H9 (cell line): ENCODE measurements around the gene C2orf80. TPM values are rescaled to one million over a fixed set of nuclear protein-coding genes. Genes with fewer than 3 reads are reported as not detected.

ENCODE experiments used
- DNase-seq: peaks from one replicate; pipeline ENCODE4 v3.0.0-alpha.2; 2017
- H2AFZ ChIP-seq: one replicate; pipeline ENCODE4 v1.6.1; 2013; ENCODE audit warnings: mild to moderate bottlenecking, low read length, control low read depth, moderate library complexity
- H2AK5ac ChIP-seq: 2 replicates; pipeline ENCODE4 v1.6.1; 2013; ENCODE audit warnings: low read length, control low read depth, mixed read lengths; ENCODE audit not compliant: insufficient read length
- H2BK120ac ChIP-seq: one replicate; pipeline ENCODE4 v1.6.1; 2013; ENCODE audit warnings: low read depth, mild to moderate bottlenecking, low read length, control low read depth, inconsistent platforms; ENCODE audit not compliant: poor library complexity, severe bottlenecking
- H2BK12ac ChIP-seq: 2 replicates; pipeline ENCODE4 v1.6.1; 2013; ENCODE audit warnings: low read length, control low read depth, mixed read lengths, low read depth; ENCODE audit not compliant: insufficient read length
- H2BK15ac ChIP-seq: 2 replicates; pipeline ENCODE4 v1.6.1; 2013; ENCODE audit warnings: low read depth, low read length, control low read depth
- H2BK20ac ChIP-seq: one replicate; pipeline ENCODE4 v1.6.1; 2013; ENCODE audit warnings: low read depth, mild to moderate bottlenecking, low read length, control low read depth, inconsistent platforms; ENCODE audit not compliant: poor library complexity, severe bottlenecking
- H2BK5ac ChIP-seq: 2 replicates; pipeline ENCODE4 v1.6.1; 2013; ENCODE audit warnings: low read length, control low read depth, mixed read lengths; ENCODE audit not compliant: insufficient read length
- H3K14ac ChIP-seq: 2 replicates; pipeline ENCODE4 v1.6.1; 2013; ENCODE audit warnings: low read length, control low read depth; ENCODE audit not compliant: insufficient read depth
- H3K18ac ChIP-seq: 2 replicates; pipeline ENCODE4 v1.6.1; 2013; ENCODE audit warnings: low read depth, mild to moderate bottlenecking, mixed read lengths, low read length, control low read depth; ENCODE audit not compliant: insufficient read length
- H3K23ac ChIP-seq: 2 replicates; pipeline ENCODE4 v1.6.1; 2013; ENCODE audit warnings: low read length, control low read depth, mixed read lengths, low read depth; ENCODE audit not compliant: insufficient read length
- H3K23me2 ChIP-seq: 2 replicates; pipeline ENCODE4 v1.6.1; 2013; ENCODE audit warnings: low read depth, mild to moderate bottlenecking, mixed read lengths, low read length, control low read depth; ENCODE audit not compliant: insufficient read length, poor library complexity, severe bottlenecking
- H3K27ac ChIP-seq: 2 replicates; pipeline ENCODE4 v1.5.1; 2013; ENCODE audit warnings: low read length, control low read depth, mixed read lengths, low read depth; ENCODE audit not compliant: insufficient read length
- H3K27me3 ChIP-seq: 2 replicates; pipeline ENCODE4 v1.6.1; 2013; ENCODE audit warnings: low read length, control low read depth, inconsistent platforms; ENCODE audit not compliant: insufficient read depth
- H3K4ac ChIP-seq: 2 replicates; pipeline ENCODE4 v1.6.1; 2013; ENCODE audit warnings: low read depth, mild to moderate bottlenecking, control low read depth, inconsistent platforms, low read length, moderate library complexity
- H3K4me1 ChIP-seq: 2 replicates; pipeline ENCODE4 v1.6.1; 2013; ENCODE audit warnings: low read length, control low read depth, inconsistent platforms; ENCODE audit not compliant: insufficient read depth
- H3K4me2 ChIP-seq: 2 replicates; pipeline ENCODE4 v1.6.1; 2013; ENCODE audit warnings: low read length, control low read depth, mixed read lengths; ENCODE audit not compliant: insufficient read length, insufficient read depth
- H3K56ac ChIP-seq: 2 replicates; pipeline ENCODE4 v1.6.1; 2013; ENCODE audit warnings: low read depth, mild to moderate bottlenecking, mixed read lengths, low read length, control low read depth; ENCODE audit not compliant: insufficient read length
- H3K79me1 ChIP-seq: 2 replicates; pipeline ENCODE4 v1.6.1; 2013; ENCODE audit warnings: low read depth, mild to moderate bottlenecking, moderate library complexity, low read length, control low read depth, inconsistent platforms; ENCODE audit not compliant: insufficient read depth, poor library complexity, severe bottlenecking
- H3K79me2 ChIP-seq: 2 replicates; pipeline ENCODE4 v1.6.1; 2013; ENCODE audit warnings: low read length, control low read depth, inconsistent platforms; ENCODE audit not compliant: insufficient read depth
- H3K9ac ChIP-seq: 2 replicates; pipeline ENCODE4 v1.6.1; 2013; ENCODE audit warnings: low read length, control low read depth, mixed read lengths; ENCODE audit not compliant: insufficient read length; ENCODE audit errors: extremely low read depth
- H3K9me3 ChIP-seq: one replicate; pipeline ENCODE4 v1.6.1; 2013; ENCODE audit warnings: low read depth, low read length, inconsistent platforms; ENCODE audit not compliant: control insufficient read depth
- H3T11ph ChIP-seq: one replicate; pipeline ENCODE4 v1.6.1; 2013; ENCODE audit warnings: mild to moderate bottlenecking, low read length, control low read depth, inconsistent platforms
- H4K20me1 ChIP-seq: one replicate; pipeline ENCODE4 v1.6.1; 2013; ENCODE audit not compliant: control insufficient read depth, insufficient read length, insufficient read depth
- H4K5ac ChIP-seq: 2 replicates; pipeline ENCODE4 v1.6.1; 2013; ENCODE audit warnings: low read depth, mild to moderate bottlenecking, mixed read lengths, low read length, control low read depth; ENCODE audit not compliant: insufficient read length
- H4K8ac ChIP-seq: replicated peaks from 2 replicates; pipeline ENCODE4 v1.6.1; 2013; ENCODE audit warnings: low read length, control low read depth, mixed read lengths, low read depth; ENCODE audit not compliant: insufficient read length
- H4K91ac ChIP-seq: 2 replicates; pipeline ENCODE4 v1.6.1; 2013; ENCODE audit warnings: low read depth, mild to moderate bottlenecking, moderate library complexity, mixed read lengths, low read length, control low read depth; ENCODE audit not compliant: insufficient read length
- H3K27ac Mint-ChIP-seq, 3 experiments: 2 replicates in 2 of 3; 3 replicates in 1 of 3; pipeline ENCODE4 v1.8.0; 2020 to 2021; ENCODE audit warnings: mixed read lengths in 3 of 3, mild to moderate bottlenecking in 1 of 3, moderate library complexity in 1 of 3
- H3K27me3 Mint-ChIP-seq: 2 replicates; pipeline ENCODE4 v1.8.0; 2021; ENCODE audit warnings: low read depth, mild to moderate bottlenecking, moderate library complexity, mixed read lengths
- H3K36me3 Mint-ChIP-seq, 3 experiments: 2 replicates in 2 of 3; 3 replicates in 1 of 3; pipeline ENCODE4 v1.8.0; 2020 to 2021; ENCODE audit warnings: low read depth in 3 of 3, mixed read lengths in 3 of 3; ENCODE audit not compliant: insufficient read depth in 1 of 3
- H3K4me1 Mint-ChIP-seq, 2 experiments: 2 replicates each; pipeline ENCODE4 v1.8.0; 2020; ENCODE audit warnings: mixed read lengths in 2 of 2
- H3K4me3 Mint-ChIP-seq, 2 experiments: 2 replicates in 1 of 2; 3 replicates in 1 of 2; pipeline ENCODE4 v1.8.0; 2020 to 2021; ENCODE audit warnings: mild to moderate bottlenecking in 2 of 2, mixed read lengths in 2 of 2, moderate library complexity in 1 of 2
- H3K9me3 Mint-ChIP-seq, 2 experiments: 2 replicates in 1 of 2; 3 replicates in 1 of 2; pipeline ENCODE4 v1.8.0; 2020; ENCODE audit warnings: mild to moderate bottlenecking in 2 of 2, mixed read lengths in 2 of 2, moderate library complexity in 1 of 2
- CTCF ChIP-seq: fragments of 200-600 bp; sonication (generic); conservative IDR thresholded peaks from 3 replicates; pipeline ENCODE4 v1.8.0; 2021; ENCODE audit warnings: antibody characterized with exemption, mild to moderate bottlenecking
- WGBS: extraction: QIAGEN DNeasy Blood & Tissue Kit; methylation state at CpG from one replicate; pipeline ENCODE4 v1.1.7; 2013; ENCODE audit warnings: missing lambda C conversion rate, low lambda C conversion rate, mixed read lengths; ENCODE audit not compliant: insufficient read length; ENCODE audit errors: extremely low coverage; 5-methylcytosine and 5-hydroxymethylcytosine counted together
- total RNA-seq: library from RNA; stranded (reverse); gene quantifications from 2 replicates; pipeline ENCODE4 v1.2.1, GENCODE V29; 2021

Gene C2orf80
- total RNA-seq, 1 experiment from 2014 or later: not detected

- Histone ChIP-seq H3K18ac (no peak overlapping the region), H2BK20ac (no peak overlapping the region), H3T11ph (no peak overlapping the region), H2BK12ac (no peak overlapping the region), H2BK15ac (no peak overlapping the region), H4K8ac (no peak overlapping the region), H3K4me1 (no peaks in the 10 kb centered on the region), H3K27ac (no peak overlapping the region), H3K14ac (no peak overlapping the region), H2BK5ac (no peak overlapping the region), H3K56ac (no peak overlapping the region), H3K79me2 (no peaks in the 10 kb centered on the region), H2BK120ac (no peak overlapping the region), H3K9ac (no peak overlapping the region), H2AFZ (no peak overlapping the region), H3K23ac (no peak overlapping the region), H3K23me2 (no peaks in the 10 kb centered on the region), H2AK5ac (no peak overlapping the region), H3K9me3 (no peaks in the 10 kb centered on the region), H4K91ac (no peak overlapping the region), H3K79me1 (no peaks in the 10 kb centered on the region), H3K27me3 (no peaks in the 10 kb centered on the region), H4K5ac (no peak overlapping the region), H3K4me2 (no peak overlapping the region), H4K20me1 (no peaks in the 10 kb centered on the region), H3K4ac (no peak overlapping the region)
- Mint-ChIP-seq H3K27me3 (no peaks in the 10 kb centered on the region), H3K36me3 (no peaks in the 10 kb centered on the region), H3K9me3 (no peaks in the 10 kb centered on the region), H3K27ac (no peak overlapping the region), H3K4me1 (peaks cover 6% of the 10 kb centered on the region in 2 experiments), H3K4me3 (no peak overlapping the region)
- no peak for TF ChIP-seq CTCF
- no peak for DNase-seq
- WGBS: no CpG with 5 or more reads among the region's 5 CpGs
Measured at GRCh38 chr2:208204166-208204565, 14.3 kb upstream of the C2orf80 start.
